Measurements from ENCODE around the gene MCAT.
A peak's percentile ranks its signal among the peaks of the same experiment; 100 is the strongest.
"Not testable (repeated sequence)": the region's sequence is repeated elsewhere in the genome, so short reads cannot be mapped to it uniquely, and the experiment has no call there.

MCAT gene

DNA sequence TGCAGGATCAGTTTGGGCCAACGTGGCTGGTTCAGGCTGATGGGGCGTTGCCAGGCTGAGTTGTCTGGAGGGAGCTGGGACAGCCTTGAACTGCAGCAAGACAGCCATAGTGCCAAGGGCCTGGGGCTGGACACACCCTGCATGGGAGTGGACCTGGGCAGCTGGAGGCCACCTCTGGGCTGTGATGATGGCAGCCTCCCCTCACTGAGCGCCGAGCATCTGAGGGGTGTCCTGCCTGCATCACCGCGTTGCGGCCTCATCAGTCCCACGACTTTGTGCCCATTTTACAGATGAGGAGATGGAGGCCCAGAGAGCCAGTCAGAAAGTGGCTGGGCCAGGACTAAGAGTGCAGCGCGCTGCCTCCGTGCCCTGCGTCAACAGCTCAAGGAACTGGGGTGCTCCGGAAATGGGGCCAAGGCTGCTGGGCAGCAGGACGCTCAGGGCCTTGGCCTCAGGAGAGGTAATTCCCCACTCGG lies 7.6 kb upstream of the MCAT start:
- no peaks in the 10 kb centered on the region for H3K27me3 ChIP-seq (replicated peaks; ENCODE audit: control insufficient read depth, insufficient read depth, low read length)
- H3K36me3 ChIP-seq (ENCODE audit: control insufficient read depth, insufficient read depth, low read length, severe bottlenecking), result no peaks in the 10 kb centered on the region
- H3K4me3 ChIP-seq (ENCODE audit: low read length), result peak overlapping the region; percentile 65
- H3K4me1 ChIP-seq (ENCODE audit: control insufficient read depth, insufficient read depth, low read length), result peaks cover 19% of the 10 kb centered on the region
- H3K9ac ChIP-seq (ENCODE audit: low read length), result peak overlapping the region; percentile 20
- no peak for DNase-seq (ENCODE audit: low read depth)
- no peaks in the 10 kb centered on the region for H3K9me3 ChIP-seq (ENCODE audit: control insufficient read depth, low read length)

DNA sequence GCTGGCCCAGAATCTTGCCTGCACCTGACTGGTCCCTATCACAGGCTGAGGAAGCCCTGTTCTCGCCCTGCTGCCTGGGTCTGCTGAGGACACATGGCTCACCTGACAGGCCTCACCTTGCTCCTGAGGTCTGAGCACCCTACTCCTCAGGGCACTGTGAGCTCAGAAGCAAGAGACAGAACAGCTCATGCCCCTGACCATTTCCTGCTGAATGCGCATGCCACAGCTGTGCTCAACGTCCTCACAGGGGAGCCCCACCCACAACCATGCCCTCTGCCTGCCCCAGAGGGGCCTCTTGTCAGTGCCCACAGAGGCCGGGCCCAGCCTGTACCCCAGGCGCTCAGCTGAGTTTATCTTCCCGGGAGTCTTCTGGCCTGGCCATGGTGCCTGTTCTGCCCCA lies 5.4 kb upstream of the MCAT start:
- Histone ChIP-seq H3K9me3 (ENCODE audit: control insufficient read depth, low read length) (no peaks in the 10 kb centered on the region), H3K9ac (ENCODE audit: low read length) (no peak overlapping the region), H3K27me3 (replicated peaks; ENCODE audit: control insufficient read depth, insufficient read depth, low read length) (no peaks in the 10 kb centered on the region), H3K4me1 (ENCODE audit: control insufficient read depth, insufficient read depth, low read length) (peaks cover 9% of the 10 kb centered on the region), H3K4me3 (ENCODE audit: low read length) (no peak overlapping the region), H3K36me3 (ENCODE audit: control insufficient read depth, insufficient read depth, low read length, severe bottlenecking) (no peaks in the 10 kb centered on the region)
- DNase-seq (ENCODE audit: low read depth), result peak; percentile 25

DNA sequence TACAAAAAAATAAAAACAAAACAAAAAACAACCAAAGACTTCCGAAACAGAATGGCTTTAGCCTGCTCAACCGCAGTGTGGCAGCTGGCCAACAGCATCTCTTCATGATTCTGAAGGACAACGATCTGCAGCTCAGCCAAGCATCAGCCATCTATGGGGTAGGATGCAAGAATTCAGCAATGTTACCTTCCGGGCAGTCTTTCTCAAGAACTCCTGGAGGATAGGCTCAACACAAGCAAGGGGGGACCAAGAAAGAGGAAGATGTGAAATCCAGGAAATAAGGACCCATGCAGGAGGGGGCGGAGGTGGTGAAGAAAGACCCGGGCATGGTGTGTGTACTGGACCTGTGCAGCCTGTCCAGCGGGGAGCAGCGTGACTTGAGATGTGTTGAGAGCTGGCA lies 4.6 kb upstream of the MCAT start:
- Histone ChIP-seq H3K4me1 (ENCODE audit: control insufficient read depth, insufficient read depth, low read length) (peaks cover 9% of the 10 kb centered on the region), H3K27me3 (replicated peaks; ENCODE audit: control insufficient read depth, insufficient read depth, low read length) (no peaks in the 10 kb centered on the region), H3K4me3 (ENCODE audit: low read length) (no peak overlapping the region), H3K9ac (ENCODE audit: low read length) (no peak overlapping the region), H3K36me3 (ENCODE audit: control insufficient read depth, insufficient read depth, low read length, severe bottlenecking) (no peaks in the 10 kb centered on the region), H3K9me3 (ENCODE audit: control insufficient read depth, low read length) (no peaks in the 10 kb centered on the region)
- DNase-seq (ENCODE audit: low read depth), result no peak

DNA sequence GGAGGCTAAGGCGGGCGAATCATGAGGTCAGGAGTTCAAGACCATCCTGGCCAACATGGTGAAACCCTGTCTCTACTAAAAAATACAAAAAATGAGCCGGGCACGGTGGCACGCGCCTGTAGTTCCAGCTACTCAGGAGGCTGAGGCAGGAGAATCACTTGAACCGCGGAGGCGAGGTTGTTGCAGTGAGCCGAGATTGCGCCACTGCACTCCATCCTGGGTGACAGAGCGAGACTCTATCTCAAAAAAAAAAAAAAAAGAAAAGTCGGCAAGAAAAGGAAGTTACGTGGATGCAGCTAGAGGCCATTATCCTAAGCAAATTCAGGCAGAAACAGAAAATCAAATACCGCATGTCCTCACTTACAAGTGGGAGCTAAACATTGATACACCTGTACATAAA lies 3.1 kb upstream of the MCAT start:
- not testable (repeated sequence) for H3K9ac ChIP-seq (ENCODE audit: low read length); H3K27me3 ChIP-seq (replicated peaks; ENCODE audit: control insufficient read depth, insufficient read depth, low read length); H3K9me3 ChIP-seq (ENCODE audit: control insufficient read depth, low read length); H3K4me1 ChIP-seq (ENCODE audit: control insufficient read depth, insufficient read depth, low read length); DNase-seq (ENCODE audit: low read depth); H3K36me3 ChIP-seq (ENCODE audit: control insufficient read depth, insufficient read depth, low read length, severe bottlenecking); H3K4me3 ChIP-seq (ENCODE audit: low read length)

DNA sequence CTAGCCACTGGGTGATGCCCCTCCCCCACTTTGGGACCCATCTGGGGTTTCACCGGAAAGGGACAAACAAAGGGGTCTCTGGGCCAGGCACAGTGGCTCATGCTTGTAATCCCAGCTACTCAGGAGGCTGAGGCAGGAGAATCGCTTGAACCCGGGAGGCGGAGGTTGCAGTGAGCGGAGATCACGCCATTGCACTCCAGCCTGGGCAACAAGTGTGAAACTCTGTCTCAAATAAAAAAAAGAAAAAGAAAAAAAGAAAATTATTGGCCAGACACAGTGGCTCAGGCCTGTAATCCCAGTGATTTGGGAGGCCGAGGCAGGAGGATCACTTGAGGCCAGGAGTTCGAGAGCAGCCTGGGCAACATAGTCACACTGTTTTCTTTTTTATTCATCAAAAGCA lies 2.2 kb upstream of the MCAT start:
- H3K4me3 ChIP-seq (ENCODE audit: low read length); H3K27me3 ChIP-seq (replicated peaks; ENCODE audit: control insufficient read depth, insufficient read depth, low read length); DNase-seq (ENCODE audit: low read depth): not testable (repeated sequence)

DNA sequence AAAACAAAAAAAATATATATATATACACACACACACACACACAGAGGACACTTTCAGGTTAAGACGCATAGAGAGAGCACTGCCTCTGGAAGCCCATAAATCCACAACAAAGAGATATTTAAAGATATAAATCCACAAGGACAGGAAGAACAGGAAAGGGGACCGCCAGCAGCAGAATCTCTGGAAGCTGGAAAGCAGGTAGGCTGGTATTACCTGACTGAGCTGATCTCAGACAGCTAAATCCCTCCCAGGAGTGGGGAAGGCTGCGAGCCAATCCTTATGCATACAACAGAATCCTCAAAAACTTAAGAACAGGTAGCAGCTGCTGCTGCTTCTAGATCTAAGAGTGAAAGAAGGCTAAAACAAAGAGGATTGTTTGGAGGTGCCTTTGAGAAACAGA lies 1.8 kb upstream of the MCAT start:
- Histone ChIP-seq H3K4me1 (ENCODE audit: control insufficient read depth, insufficient read depth, low read length) (peaks cover 5% of the 10 kb centered on the region), H3K9me3 (ENCODE audit: control insufficient read depth, low read length) (no peaks in the 10 kb centered on the region), H3K9ac (ENCODE audit: low read length) (no peak overlapping the region), H3K27me3 (replicated peaks; ENCODE audit: control insufficient read depth, insufficient read depth, low read length) (no peaks in the 10 kb centered on the region), H3K36me3 (ENCODE audit: control insufficient read depth, insufficient read depth, low read length, severe bottlenecking) (peaks cover 10% of the 10 kb centered on the region), H3K4me3 (ENCODE audit: low read length) (no peak overlapping the region)
- no peak for DNase-seq (ENCODE audit: low read depth)

More for the DNA sequence above, 2.2 kb upstream of the MCAT start:
- H3K9me3 ChIP-seq (ENCODE audit: control insufficient read depth, low read length); H3K36me3 ChIP-seq (ENCODE audit: control insufficient read depth, insufficient read depth, low read length, severe bottlenecking); H3K9ac ChIP-seq (ENCODE audit: low read length); H3K4me1 ChIP-seq (ENCODE audit: control insufficient read depth, insufficient read depth, low read length): not testable (repeated sequence)

DNA sequence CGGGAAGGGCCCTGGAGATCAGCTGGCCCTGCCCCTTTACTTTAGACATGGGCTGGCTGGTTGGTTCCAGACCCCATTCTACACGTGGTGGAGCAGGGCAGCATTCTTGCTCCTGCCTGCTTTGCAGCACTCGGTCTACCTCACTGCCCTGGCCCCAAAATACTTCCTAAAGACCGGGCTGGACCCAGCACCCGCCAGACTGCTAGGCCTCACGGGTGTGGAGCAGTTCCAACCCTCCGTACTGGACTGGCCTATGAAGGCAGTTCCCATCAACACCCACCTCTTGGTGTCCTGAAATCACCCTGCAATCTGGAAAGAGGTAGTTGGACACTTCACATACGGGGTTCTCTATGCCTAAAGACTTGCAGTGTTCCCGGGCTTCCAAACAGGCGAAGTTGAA lies 6.4 kb downstream of the MCAT start:
- peaks cover 5% of the 10 kb centered on the region for H3K4me1 ChIP-seq (ENCODE audit: control insufficient read depth, insufficient read depth, low read length)
- no peaks in the 10 kb centered on the region for H3K9me3 ChIP-seq (ENCODE audit: control insufficient read depth, low read length)
- no peak overlapping the region for H3K9ac ChIP-seq (ENCODE audit: low read length)
- DNase-seq (ENCODE audit: low read depth), result no peak
- no peak overlapping the region for H3K4me3 ChIP-seq (ENCODE audit: low read length)
- peaks cover 45% of the 10 kb centered on the region for H3K36me3 ChIP-seq (ENCODE audit: control insufficient read depth, insufficient read depth, low read length, severe bottlenecking)
- no peaks in the 10 kb centered on the region for H3K27me3 ChIP-seq (replicated peaks; ENCODE audit: control insufficient read depth, insufficient read depth, low read length)

DNA sequence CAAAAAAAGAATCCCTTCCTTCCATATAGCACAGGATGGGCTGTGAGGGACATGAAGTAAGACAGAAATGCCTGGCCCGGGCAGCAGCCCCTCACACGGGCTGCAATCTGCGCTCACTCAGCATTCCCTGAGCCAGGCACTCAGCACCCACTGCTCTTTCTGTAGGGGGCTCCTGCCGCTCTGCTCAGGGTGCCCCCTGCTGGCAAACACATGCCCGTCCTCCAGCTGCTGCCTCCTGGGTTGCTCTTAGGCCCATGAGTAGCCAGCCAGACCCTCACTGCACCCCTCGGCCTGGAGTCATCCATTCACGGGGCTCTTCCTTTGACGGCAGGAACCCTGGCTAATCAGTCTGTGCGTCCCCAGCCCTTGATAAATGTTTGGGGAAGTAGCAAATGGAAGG lies 6.9 kb downstream of the MCAT start:
- Histone ChIP-seq H3K4me1 (ENCODE audit: control insufficient read depth, insufficient read depth, low read length) (peaks cover 5% of the 10 kb centered on the region), H3K9me3 (ENCODE audit: control insufficient read depth, low read length) (no peaks in the 10 kb centered on the region), H3K4me3 (ENCODE audit: low read length) (no peak overlapping the region), H3K36me3 (ENCODE audit: control insufficient read depth, insufficient read depth, low read length, severe bottlenecking) (peaks cover 49% of the 10 kb centered on the region), H3K9ac (ENCODE audit: low read length) (no peak overlapping the region), H3K27me3 (replicated peaks; ENCODE audit: control insufficient read depth, insufficient read depth, low read length) (no peaks in the 10 kb centered on the region)
- DNase-seq (ENCODE audit: low read depth), result peak; percentile 57

DNA sequence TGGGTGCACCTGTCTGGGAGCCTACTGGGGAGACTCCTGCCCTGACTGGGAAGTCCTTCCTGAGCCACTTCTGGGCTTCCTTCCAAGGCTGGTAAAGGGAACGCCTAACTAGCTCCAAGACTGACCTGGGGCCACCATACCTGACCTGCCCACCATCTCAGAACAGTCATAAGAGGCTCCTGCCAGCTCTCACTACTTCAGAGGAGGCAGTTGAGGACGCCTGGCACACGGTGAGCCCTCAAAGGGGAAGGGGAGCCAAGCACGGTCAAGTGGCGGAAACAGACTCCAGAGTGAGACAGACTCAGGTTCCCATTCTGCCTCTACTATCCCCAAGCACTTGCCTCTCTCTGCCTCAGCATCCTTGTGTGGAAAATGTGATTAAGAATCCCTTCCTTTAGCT lies 7.6 kb downstream of the MCAT start:
- Histone ChIP-seq H3K9ac (ENCODE audit: low read length) (no peak overlapping the region), H3K27me3 (replicated peaks; ENCODE audit: control insufficient read depth, insufficient read depth, low read length) (no peaks in the 10 kb centered on the region), H3K9me3 (ENCODE audit: control insufficient read depth, low read length) (no peaks in the 10 kb centered on the region), H3K4me1 (ENCODE audit: control insufficient read depth, insufficient read depth, low read length) (peaks cover 5% of the 10 kb centered on the region), H3K36me3 (ENCODE audit: control insufficient read depth, insufficient read depth, low read length, severe bottlenecking) (peaks cover 46% of the 10 kb centered on the region), H3K4me3 (ENCODE audit: low read length) (no peak overlapping the region)
- DNase-seq (ENCODE audit: low read depth), result no peak

DNA sequence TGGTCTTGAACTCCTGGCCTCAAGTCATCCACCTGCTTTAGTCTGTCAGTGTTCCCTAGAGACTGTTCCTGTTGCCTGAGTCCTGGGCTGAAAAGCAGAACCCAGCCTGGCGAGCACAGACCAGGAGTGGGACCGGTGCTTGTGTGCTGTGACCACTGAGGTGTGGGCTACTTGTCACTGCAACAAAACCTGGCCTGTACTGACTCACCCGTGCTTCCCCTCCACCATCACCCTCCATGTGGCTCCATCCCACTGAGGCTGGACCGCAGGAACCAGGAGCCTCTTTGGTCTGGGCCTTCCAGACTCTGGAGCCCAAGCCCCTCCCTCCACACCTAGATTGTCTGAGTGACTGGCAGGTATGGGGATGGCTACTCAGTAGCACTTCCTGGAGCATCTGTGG lies 8.6 kb downstream of the MCAT start:
- no peaks in the 10 kb centered on the region for H3K9me3 ChIP-seq (ENCODE audit: control insufficient read depth, low read length)
- H3K9ac ChIP-seq (ENCODE audit: low read length), result no peak overlapping the region
- DNase-seq (ENCODE audit: low read depth), result no peak
- H3K27me3 ChIP-seq (replicated peaks; ENCODE audit: control insufficient read depth, insufficient read depth, low read length), result no peaks in the 10 kb centered on the region
- peaks cover 36% of the 10 kb centered on the region for H3K36me3 ChIP-seq (ENCODE audit: control insufficient read depth, insufficient read depth, low read length, severe bottlenecking)
- H3K4me3 ChIP-seq (ENCODE audit: low read length), result no peak overlapping the region
- peaks cover 5% of the 10 kb centered on the region for H3K4me1 ChIP-seq (ENCODE audit: control insufficient read depth, insufficient read depth, low read length)

DNA sequence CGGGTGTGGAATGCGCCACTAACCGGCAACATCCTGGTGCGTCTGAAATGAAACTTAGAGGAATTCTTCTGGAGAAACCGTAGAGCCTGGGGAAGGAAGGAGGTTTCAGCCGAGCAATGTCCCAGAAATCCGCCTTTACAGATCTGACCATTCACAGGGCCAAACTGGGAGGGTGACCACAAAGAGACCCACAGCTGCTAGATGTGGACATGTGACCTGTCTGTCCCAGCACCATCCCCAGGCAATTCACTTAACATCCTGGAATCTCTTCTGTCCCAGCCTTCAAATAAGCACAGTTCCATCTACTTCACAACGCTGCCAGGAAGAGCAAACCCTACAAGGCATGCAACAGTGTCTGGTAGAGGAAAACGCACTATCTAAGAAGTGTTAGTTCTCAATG lies 9.8 kb downstream of the MCAT start:
- H3K4me1 ChIP-seq (ENCODE audit: control insufficient read depth, insufficient read depth, low read length), result peaks cover 5% of the 10 kb centered on the region
- no peaks in the 10 kb centered on the region for H3K27me3 ChIP-seq (replicated peaks; ENCODE audit: control insufficient read depth, insufficient read depth, low read length)
- no peaks in the 10 kb centered on the region for H3K9me3 ChIP-seq (ENCODE audit: control insufficient read depth, low read length)
- no peak overlapping the region for H3K4me3 ChIP-seq (ENCODE audit: low read length)
- H3K36me3 ChIP-seq (ENCODE audit: control insufficient read depth, insufficient read depth, low read length, severe bottlenecking), result peaks cover 29% of the 10 kb centered on the region
- H3K9ac ChIP-seq (ENCODE audit: low read length), result no peak overlapping the region
- DNase-seq (ENCODE audit: low read depth), result no peak

DNA sequence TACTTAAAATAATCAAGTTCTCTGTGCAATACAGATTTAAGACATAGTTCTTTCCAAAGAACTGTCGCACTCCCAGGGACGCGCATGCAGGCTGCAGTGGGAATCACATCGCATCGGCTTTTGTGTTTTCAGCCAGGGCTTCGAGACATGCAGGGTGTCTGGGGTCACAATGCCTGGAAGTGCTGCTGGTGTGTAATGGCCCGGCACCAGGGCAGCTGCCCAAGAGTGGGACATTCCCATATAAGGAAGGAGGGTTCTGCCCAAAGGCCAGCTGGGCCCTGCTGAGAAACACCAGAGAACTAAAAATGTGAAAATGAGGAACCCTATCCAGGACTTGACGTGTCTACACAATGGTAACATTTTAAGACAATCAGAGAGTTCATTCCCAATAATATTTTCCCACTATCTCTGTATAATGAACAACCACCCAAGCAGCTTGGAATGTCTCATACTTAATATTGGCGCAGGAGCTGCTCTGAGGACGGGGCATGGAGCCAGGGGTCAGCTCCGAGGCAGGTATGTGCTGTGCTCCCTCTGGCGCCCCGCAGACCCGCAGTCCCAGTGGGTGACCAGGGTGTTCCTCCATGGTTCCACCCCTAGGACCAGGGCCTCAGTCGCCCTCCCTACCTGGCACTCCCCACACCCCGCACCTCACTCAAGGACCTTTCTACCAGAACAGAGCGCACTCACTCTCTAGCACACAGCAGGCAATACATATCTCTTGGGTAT lies 11.3 kb downstream of the MCAT start:
- Histone ChIP-seq H3K9me3 (ENCODE audit: control insufficient read depth, low read length) (no peaks in the 10 kb centered on the region), H3K27me3 (replicated peaks; ENCODE audit: control insufficient read depth, insufficient read depth, low read length) (no peaks in the 10 kb centered on the region), H3K4me3 (ENCODE audit: low read length) (no peak overlapping the region), H3K36me3 (ENCODE audit: control insufficient read depth, insufficient read depth, low read length, severe bottlenecking) (peaks cover 25% of the 10 kb centered on the region), H3K4me1 (ENCODE audit: control insufficient read depth, insufficient read depth, low read length) (peaks cover 3% of the 10 kb centered on the region), H3K9ac (ENCODE audit: low read length) (no peak overlapping the region)
- no peak for DNase-seq (ENCODE audit: low read depth)
